Glomerular visceral epithelial cell (primary cell): ENCODE results near the gene TBC1D13.
A peak's percentile ranks its signal among the peaks of the same experiment; 100 is the strongest.
"Not testable (repeated sequence)": the region's sequence is repeated elsewhere in the genome, so short reads cannot be mapped to it uniquely, and the experiment has no call there.

Source experiments
- DNase-seq: peaks from one replicate; pipeline ENCODE4 v3.0.0-alpha.2; 2016; ENCODE audit errors: extremely low spot score

TBC1D13 gene

DNA sequence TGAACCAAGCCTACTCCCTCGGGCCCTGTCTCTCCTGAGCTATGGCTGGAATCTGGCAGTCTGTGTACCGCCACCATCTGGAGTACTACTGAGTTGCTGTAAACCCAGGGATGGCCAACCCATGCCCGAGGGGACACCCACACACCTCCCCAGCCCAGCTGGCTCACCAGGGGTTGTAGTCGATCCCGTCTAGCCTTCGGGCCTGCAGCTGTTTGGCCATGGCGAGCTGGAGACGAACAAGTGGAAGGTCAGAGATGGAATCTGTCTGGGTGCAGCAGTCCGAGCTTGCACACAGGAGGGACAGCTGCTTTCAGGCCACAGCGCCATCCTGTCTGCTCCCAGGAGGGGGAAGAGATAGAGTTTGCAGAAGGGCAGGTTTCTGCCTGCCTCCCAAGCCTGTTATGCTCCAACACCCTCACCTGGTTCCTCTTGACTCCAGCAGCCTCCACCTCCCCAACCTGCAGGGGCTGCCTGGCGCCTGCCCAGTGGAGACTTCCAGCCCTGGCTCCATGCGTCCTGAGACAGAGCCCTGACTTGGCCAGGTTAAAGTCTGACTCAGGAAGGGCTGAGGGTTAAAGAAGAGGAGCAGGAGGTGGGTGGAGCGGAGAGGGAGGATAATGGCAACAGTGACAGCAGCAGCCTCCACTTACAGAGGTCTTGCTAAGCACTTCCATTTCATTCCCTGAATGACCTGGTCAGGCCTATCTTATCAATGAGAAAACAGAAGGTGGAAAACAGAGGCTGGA, 58.3 kb downstream of the TBC1D13 start:
- DNase-seq, result no peak

DNA sequence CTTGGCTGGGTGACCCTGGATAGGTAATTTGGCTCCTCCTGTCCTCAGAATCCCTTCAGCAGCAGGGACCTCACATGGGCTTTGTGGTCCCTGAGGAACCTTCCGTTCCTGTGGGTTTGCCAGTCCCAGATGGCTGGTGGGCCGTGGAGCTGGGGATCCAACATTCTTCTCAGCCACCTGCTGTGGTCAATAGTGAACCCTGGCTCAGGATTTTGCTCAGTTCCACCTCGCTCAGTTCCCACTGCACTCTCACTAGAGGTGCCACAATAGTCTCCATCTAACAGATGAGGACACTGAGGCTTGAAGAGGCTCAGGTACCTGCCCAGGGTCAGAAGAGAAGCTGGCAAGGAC, 59.6 kb downstream of the TBC1D13 start:
- DNase-seq, result no peak

DNA sequence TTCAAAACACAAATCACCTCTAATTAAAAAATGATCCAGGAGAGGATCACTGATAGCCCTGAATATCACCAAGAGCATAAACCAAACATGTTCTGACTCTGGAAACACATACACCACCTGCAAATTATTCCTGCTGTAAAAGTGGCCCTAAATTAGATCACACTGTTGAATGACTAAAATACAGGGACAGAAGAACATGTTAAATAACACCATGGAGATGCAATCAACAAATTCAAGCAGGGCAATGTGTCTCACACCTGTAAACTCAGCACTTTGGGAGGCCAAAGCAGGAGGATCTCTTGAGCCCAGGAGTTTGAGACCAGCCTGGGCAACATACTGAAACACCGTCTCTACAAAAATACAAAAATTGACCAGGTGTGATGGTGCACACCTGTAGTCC, 60.8 kb downstream of the TBC1D13 start:
- no peak for DNase-seq

DNA sequence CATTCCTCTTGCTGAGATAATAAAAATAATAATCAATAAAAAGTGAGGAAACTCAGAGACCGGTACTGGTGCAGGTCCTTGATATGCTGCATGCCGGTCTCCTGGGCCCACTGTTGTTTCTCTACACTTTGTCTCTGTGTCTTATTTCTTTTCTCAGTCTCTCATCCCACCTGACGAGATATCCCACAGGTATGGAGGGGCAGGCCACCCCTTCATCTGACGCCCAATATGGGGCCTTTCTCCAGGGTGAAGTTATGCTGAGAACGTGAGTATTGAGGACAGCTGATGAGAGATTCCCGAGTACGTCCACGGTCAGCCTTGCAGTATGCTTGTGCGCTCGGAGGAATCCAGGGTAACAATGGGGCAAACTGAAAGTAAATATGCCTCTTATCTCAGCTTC, 64.0 kb downstream of the TBC1D13 start:
- not testable (repeated sequence) for DNase-seq

DNA sequence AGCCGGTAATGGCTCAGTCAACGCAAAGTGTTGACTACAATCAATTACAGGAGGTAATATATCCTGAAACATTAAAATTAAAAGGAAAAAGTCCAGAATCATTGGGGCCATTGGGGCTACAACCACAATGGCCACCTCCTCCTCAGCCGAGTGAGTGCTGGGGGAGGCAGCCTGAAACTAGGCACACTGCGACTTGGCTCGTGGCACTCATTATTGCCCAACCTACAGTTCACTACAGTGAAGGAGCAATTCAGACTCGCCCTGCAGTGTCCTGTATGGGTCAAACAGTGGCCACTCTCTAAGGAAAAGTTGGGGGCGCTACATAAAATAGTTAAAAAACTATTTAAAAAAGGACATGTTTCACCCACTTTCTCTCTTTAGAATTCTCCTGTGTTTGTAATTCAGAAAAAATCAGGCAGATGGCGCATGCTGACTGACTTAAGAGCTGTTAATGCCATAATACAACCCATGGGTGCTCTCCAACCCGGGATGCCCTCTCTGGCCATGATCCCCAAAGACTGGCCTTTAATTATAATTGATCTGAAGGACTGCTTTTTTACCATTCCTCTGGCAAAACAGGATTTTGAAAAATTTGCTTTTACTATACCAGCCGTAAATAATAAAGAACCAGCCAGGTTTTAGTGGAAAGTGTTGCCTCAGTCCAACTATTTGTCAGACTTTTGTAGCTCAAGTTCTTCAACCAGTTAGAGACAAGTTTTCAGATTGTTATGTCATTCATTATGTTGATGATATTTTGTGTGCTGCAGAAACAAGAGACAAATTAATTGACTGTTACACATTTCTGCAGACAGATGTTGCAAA, 64.9 kb downstream of the TBC1D13 start:
- DNase-seq, result peak; percentile 36

DNA sequence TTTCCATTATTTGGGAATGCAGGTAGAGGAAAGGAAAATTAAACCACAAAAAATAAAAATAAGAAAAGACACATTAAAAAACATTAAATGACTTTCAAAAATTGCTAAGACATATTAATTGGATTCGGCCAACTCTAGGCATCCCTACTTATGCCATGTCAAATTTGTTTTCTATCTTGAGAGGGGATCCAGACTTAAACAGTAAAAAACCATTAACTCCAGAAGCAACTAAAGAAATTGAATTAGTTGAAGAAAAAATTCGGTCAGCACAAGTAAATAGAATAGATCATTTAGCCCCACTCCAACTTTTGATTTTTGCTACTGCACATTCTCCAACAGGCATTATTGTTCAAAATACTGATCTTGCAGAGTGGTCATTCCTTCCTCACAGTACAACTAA, 65.6 kb downstream of the TBC1D13 start:
- DNase-seq, result not testable (repeated sequence)

DNA sequence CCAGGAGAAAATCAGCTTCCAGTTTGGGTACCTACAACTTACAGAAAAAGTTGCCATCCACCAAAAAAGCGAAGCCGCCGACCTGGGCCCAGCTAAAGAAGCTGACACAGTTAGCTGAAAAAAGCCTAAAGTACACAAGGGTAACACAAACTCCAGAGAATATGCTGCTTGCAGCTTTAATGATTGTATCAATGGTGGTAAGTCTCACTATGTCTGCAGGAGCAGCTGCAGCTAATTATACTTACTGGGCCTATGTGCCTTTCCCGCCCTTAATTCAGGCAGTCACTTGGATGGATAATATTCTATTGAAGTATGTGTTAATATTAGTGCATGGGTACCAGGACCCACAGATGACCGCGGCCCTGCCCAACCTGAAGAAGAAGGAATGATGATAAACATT, 67.4 kb downstream of the TBC1D13 start:
- DNase-seq, result not testable (repeated sequence)

DNA sequence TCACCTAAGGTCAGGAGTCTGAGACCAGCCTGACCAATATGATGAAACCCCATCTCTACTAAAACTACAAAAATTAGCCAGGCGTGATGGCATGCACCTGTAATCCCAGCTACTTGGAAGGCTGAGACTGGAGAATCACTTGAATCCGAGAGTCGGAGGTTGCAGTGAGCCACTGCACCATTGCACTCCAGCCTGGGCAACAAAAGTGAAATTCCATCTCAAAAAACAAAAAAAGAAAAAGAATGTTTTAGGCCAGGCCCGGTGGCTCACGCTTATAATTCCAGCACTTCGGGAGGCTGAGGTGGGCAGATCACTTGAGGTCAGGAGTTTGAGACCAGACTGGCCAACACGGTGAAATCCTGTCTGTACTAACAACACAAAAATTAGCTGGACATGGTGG, 71.4 kb downstream of the TBC1D13 start:
- not testable (repeated sequence) for DNase-seq
